GM21447 (cell line): ENCODE data around the gene FOXP2.

Experiments
- ATAC-seq: cut with Tn5 transposase; IDR thresholded peaks from one replicate; pipeline ENCODE4 v1.9.1; 2021; ENCODE audit not compliant: unreplicated experiment

FOXP2 gene

GRCh38 chr7:114649689-114650088, 235.1 kb downstream of the FOXP2 start:
- ATAC-seq = no peak

- ATAC-seq = no peak
These were observed 235.9 kb downstream of the FOXP2 start for GRCh38 chr7:114650491-114650890.

GRCh38 chr7:114652041-114652440, 237.4 kb downstream of the FOXP2 start:
- ATAC-seq = no peak

GRCh38 chr7:114653364-114654088, 238.9 kb downstream of the FOXP2 start:
- no peak for ATAC-seq

GRCh38 chr7:114656466-114656865, 241.9 kb downstream of the FOXP2 start:
- no peak for ATAC-seq

- no peak for ATAC-seq
These were observed 242.7 kb downstream of the FOXP2 start for GRCh38 chr7:114657279-114657678.

- ATAC-seq = no peak
These were observed 243.6 kb downstream of the FOXP2 start for GRCh38 chr7:114658216-114658615.

- no peak for ATAC-seq
These were observed 245.0 kb downstream of the FOXP2 start for GRCh38 chr7:114659409-114660125.

- ATAC-seq = no peak
These were observed 245.5 kb downstream of the FOXP2 start for GRCh38 chr7:114660126-114660486.

- no peak for ATAC-seq
These were observed 246.1 kb downstream of the FOXP2 start for GRCh38 chr7:114660753-114661152.

GRCh38 chr7:114662002-114662677, 247.5 kb downstream of the FOXP2 start:
- ATAC-seq = no peak

- no peak for ATAC-seq
These were observed 248.9 kb downstream of the FOXP2 start for GRCh38 chr7:114663502-114663901.

GRCh38 chr7:114670676-114671075, 256.1 kb downstream of the FOXP2 start:
- ATAC-seq = no peak

GRCh38 chr7:114671563-114672123, 257.0 kb downstream of the FOXP2 start:
- no peak for ATAC-seq

- no peak for ATAC-seq
These were observed 263.5 kb downstream of the FOXP2 start for GRCh38 chr7:114678116-114678515.

- no peak for ATAC-seq
These were observed 272.6 kb downstream of the FOXP2 start for GRCh38 chr7:114687238-114687637.

- ATAC-seq = no peak
These were observed 273.9 kb downstream of the FOXP2 start for GRCh38 chr7:114688443-114689055.

GRCh38 chr7:114689406-114689805, 274.8 kb downstream of the FOXP2 start:
- no peak for ATAC-seq

- no peak for ATAC-seq
These were observed 277.0 kb downstream of the FOXP2 start for GRCh38 chr7:114691605-114692004.

GRCh38 chr7:114695182-114695581, 280.6 kb downstream of the FOXP2 start:
- no peak for ATAC-seq

- ATAC-seq = no peak
These were observed 285.8 kb downstream of the FOXP2 start for GRCh38 chr7:114700247-114700928.
